GM13976 (cell line): Measurements from ENCODE around the gene KCNH1.

Source experiments
- DNase-seq: peaks from one replicate; pipeline ENCODE4 v3.0.0; 2012; ENCODE audit warnings: low spot score
- in situ Hi-C: fragments of 300-500 bp; cut with MboI; formaldehyde crosslinking; loops from one replicate; pipeline ENCODE4 v1.12.0; 2022; ENCODE audit warnings: low sequenced_read_pairs, mixed read lengths, inconsistent platforms; ENCODE audit not compliant: unreplicated experiment
- TF ChIP-seq, protein P1 (sequence below): IDR thresholded peaks from 2 replicates; pipeline ENCODE4 v1.5.1; 2012; ENCODE audit warnings: borderline replicate concordance, mild to moderate bottlenecking; ENCODE audit not compliant: insufficient read depth; ENCODE audit errors: extremely low read depth, missing control alignments, control extremely low read depth

The KCNH1 gene

DNA sequence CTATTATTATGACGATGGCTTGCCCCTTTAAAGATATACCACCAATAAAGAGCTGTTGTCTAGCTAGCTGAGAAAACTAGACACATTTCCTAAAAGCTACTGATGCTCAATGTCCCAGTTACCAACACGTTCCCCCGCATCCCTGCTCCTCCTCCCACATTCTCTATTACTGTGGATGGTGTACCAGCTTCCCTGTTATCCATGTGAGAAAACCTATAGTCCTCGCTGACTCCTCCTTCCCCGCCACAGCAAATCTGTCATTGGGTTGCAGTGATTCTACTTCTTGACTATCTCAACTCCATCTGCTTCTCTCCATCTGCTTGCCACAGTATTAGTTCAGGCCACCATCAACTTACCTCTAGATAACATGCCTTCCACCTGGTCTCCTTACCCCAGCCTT lies 337.5 kb downstream of the KCNH1 start:
- TF ChIP-seq, protein P1, sequence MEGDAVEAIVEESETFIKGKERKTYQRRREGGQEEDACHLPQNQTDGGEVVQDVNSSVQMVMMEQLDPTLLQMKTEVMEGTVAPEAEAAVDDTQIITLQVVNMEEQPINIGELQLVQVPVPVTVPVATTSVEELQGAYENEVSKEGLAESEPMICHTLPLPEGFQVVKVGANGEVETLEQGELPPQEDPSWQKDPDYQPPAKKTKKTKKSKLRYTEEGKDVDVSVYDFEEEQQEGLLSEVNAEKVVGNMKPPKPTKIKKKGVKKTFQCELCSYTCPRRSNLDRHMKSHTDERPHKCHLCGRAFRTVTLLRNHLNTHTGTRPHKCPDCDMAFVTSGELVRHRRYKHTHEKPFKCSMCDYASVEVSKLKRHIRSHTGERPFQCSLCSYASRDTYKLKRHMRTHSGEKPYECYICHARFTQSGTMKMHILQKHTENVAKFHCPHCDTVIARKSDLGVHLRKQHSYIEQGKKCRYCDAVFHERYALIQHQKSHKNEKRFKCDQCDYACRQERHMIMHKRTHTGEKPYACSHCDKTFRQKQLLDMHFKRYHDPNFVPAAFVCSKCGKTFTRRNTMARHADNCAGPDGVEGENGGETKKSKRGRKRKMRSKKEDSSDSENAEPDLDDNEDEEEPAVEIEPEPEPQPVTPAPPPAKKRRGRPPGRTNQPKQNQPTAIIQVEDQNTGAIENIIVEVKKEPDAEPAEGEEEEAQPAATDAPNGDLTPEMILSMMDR, result no peak
- DNase-seq, result no peak
- in situ Hi-C loops, result no loop called here

DNA sequence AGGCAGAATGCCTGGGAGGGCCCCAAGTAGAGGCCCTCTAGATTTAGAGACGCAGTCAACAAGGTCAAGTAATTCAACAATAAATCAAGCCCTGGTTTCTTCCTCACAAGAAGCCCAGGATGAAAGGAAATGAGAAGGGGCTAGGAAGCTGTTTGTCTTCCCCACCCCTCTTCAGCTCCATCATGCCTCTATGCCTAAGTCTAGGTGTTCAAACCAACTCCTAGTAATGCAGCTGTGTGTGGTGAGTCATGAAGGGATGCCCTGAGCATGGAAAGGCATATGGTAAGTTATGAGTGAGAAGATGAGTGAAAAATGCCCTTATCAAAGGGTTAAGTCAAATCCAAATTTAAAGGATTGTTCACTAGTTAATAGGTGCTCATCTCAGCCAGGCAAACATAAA lies 339.5 kb downstream of the KCNH1 start:
- TF ChIP-seq, protein P1, result no peak
- in situ Hi-C loops, result no loop called here
- DNase-seq, result no peak

DNA sequence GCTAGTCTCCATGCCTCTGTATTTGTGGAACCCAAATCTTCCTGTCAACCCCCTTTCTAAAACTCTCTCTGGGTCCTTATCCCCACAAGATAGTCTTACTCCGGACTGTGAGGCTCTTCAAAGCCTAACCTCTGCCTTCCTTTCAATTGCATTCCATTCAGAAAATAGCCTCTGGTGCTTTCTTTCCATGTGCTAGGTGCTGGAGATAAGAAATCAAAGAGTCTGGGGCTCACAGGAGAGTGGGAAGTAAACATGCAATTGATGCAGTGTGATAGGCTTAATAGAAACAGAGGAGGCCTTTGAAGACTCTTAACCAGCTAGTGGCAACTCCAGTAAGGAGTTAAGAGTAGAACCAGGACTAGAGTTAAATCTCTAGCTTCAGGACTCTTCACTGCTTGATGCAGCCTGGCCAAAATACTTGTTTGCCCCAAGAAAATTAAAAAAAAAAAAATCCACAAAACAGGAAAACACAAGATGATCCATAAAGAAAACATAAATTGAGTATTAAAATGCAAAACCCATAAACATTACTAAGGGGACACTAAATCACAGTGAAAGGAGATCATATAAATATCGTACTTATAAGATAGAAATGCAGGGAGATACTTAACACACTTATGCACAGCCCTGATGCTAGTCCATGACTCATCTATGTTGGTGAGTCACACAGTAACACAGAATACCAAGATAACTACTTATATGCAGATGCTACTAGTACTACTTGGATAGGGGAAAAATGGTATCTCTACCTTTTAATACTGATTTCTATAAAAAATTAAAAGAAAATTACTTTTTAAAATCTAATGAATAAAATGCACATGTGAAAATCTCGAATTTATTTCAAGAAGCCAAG lies 341.5 kb downstream of the KCNH1 start:
- in situ Hi-C loops, result no loop called here
- TF ChIP-seq, protein P1, result no peak
- no peak for DNase-seq

DNA sequence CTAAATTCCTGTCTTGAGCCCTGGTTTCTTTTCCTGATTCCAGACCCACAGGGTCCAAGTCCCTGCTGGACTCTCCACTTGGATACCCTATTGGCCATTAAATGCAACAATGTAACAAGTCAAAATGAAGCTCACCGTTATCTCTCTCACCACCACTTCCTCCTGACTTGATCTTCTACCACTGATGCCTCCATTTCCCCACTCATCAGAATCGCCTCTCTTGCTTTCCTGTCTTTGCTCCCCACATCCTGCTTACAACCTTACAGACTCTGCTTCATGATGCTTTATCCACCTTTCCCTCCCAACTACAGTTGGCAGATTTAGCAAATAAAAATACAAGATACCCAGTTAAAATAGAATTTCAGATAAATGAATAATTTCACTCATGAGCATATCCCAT lies 343.8 kb downstream of the KCNH1 start:
- no peak for DNase-seq
- TF ChIP-seq, protein P1, result no peak
- in situ Hi-C loops, result no loop called here

DNA sequence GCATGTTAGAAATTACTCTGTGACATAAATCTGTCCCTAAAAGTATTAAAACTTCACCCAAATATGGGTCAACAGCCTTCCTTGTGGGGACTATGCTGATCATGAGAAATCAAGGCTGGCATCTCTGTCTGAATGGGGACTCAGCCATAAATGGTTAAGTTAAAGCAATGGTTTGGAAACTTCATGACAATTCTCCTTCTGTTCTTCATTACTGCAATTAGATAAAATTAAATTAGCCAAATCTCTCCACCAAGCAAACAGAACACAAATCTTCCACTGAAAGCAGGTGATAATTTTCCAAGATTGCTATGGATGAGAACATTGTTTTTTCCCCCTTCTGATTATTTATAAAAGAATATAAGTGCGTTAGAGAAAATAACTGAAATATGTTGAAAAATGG lies 346.1 kb downstream of the KCNH1 start:
- TF ChIP-seq, protein P1, result no peak
- in situ Hi-C loops, result no loop called here
- no peak for DNase-seq

DNA sequence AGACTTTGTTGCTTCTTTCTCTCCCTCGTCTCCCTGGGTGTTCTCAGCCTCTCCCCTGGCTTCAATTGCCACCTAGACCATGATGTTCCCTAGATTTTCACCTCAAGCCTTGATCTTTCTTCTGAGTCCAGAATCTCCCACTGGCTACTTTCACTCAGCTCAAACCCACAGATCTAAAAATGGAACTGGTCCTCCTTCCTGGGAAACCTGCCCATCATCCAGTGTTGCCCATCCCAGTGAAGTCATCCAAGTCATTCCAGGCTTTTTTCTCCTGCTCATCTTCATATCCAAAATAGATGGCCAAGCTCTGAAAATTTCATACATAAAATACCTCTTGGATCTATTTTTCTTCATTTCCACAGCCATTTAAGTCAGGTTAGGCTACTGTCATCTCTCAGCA lies 347.4 kb downstream of the KCNH1 start:
- no peak for DNase-seq
- in situ Hi-C loops, result no loop called here
- TF ChIP-seq, protein P1, result no peak

DNA sequence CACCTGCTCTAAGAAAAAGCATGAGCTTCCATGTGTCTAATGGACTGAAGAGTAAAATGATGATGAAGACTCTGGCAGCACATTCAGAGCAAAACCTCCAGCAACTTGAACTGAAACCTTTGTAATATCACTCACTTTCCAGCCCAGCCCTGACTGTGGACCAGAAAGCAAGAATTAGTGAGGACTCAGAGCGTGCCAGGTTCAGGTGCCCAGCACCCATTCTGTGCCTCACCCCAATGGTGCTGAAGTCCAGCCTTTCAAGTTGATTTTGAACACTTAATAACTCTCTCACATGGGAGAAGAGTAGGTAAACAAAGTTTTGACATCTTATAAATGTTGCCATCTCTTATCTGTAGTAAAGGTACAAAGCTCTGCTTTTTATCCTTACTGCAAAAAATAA lies 350.0 kb downstream of the KCNH1 start:
- TF ChIP-seq, protein P1, result no peak
- in situ Hi-C loops, result no loop called here
- no peak for DNase-seq
